Stimulated activated CD8-positive, alpha-beta memory T cell treated with anti-CD3 and anti-CD28 coated beads, Interleukin-2, amount 100 ng/mL, for 48 hours (primary cell): Measurements from ENCODE around the gene TSC22D4.
A peak's percentile ranks its signal among the peaks of the same experiment; 100 is the strongest.
"Not testable (repeated sequence)": the region's sequence is repeated elsewhere in the genome, so short reads cannot be mapped to it uniquely, and the experiment has no call there.

Source experiments
- DNase-seq, 2 donors: peaks; one replicate each; pipeline ENCODE4 v3.0.0-alpha.2; 2020; ENCODE audit warnings: low read depth in 2 of 2

The TSC22D4 gene

DNA sequence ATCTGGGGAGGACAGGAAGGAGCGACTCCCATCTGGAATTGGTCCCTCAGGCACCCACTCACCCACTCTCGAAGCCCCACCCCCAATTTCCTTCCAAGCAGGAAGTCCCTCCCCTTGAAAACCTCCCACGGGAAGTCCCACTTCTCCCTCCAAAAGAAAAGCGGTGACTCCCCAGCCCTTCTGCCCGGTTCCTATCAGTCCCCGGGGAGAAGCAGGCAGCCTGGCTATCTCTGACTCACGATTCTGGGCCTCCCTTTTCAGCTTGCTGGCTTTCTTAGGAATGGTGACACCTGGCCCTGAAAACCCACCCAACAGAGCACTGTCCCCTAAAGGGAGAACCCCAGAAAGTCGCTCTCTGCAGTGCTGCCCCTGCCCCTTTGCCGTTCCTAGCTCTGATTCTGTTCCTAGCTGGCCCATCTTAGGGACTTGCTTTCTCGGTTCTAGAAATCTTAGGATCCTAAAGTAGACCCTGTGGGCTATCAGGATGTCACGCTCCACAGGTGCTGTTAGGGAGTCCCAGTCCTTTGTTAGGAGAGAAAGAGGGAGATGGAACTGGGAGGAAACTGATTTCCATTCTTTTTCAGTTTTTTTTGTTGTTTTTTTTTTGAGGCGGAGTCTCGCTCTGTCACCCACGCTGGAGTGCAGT is 6.0 kb downstream of the TSC22D4 start:
- no peak for DNase-seq

DNA sequence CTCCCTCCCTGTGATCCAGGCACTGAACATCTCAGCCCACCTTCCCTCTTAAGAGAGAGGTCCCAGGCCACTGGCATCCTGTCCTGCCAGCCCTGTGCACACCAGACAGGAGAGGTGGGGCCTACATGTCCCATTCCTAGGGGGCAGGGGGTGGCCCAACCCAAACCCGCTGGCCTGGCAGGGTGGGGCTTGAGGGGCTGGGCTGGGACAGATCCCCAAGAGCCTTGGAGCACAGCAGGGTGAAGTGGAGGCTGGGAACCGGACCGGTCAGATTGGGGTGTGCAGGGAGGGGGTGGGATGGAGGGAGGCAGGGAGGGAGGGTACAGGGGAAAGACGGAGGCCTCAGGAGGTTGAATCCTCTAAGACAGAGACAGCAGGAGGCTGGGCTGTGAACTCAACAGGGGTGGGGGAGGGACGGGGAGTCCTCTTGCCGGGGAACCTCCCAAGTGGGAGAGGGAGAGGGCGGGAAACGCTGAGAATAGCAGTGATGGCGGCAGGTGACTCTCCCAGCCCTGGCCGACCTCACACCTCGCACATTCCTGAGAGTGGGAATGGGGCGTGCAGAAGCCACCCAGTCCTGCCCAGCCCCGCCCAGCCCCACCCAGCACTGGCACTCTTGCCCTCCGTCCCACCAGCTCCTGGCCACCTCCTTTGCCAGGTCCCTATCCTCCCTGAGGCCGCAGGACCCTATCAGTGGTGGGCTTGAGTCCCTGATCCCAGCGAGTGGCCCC is 6.7 kb downstream of the TSC22D4 start:
- DNase-seq, result no peak

DNA sequence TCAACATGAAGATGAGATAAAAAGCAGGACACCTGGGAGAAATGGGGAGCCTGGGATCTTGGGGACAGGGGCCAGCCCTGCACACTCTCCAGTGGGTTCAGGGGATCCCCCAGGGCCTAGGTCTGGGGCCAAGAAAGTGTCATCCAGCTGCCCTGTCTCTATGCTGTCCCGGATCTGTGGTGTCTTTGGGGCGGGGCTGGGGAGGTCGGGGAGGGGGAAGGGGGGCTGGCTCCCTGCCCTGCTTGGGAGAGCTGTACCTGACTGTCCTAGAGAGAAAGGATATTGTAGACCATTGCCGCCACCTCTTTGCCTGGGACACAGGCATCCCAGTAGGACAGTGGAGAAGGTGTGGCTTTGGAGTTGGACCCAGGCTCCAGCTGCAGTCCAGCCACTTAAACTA is 8.0 kb downstream of the TSC22D4 start:
- no peak for DNase-seq

DNA sequence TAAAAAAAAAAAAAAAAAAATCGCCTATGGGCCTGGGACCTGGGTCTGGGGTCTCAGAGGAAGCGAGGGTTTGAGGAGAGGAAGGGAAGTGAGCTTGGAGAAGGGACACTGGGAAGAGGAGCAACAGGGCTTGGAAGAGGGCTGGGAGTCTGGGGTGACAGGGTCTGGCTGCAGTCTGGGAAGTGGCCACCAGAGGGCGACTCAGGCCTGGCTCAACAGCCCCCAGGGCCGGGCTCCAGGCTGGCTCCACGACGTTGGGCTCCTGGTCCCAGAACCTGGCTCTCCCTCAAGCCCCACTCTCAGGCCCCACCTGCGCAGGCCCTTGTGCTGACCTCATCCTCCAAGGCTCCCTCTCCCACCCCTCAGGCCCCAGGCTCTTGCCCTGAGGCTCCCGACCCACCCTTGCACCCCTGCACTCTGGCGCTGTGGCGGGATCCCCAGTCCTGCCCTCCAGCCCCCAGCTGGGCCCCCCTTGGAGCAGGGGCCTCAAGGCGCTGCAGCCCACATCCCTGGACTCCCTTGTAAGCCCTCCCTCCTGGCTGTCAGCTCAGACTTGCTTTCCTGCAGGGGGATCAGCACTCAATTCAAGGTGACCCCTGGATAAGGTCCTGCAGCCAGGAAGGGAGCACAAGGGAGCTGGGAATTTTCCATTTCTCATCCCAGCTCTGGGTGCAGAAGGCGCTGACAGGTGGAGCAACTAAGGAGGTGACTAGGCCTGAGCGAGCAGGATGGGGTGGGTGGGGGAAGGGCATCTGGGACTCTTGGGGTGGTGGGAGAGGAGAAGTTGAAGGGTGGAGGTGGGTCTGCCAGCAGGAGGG is 9.6 kb downstream of the TSC22D4 start:
- DNase-seq, result peak; percentile 77 to 81

DNA sequence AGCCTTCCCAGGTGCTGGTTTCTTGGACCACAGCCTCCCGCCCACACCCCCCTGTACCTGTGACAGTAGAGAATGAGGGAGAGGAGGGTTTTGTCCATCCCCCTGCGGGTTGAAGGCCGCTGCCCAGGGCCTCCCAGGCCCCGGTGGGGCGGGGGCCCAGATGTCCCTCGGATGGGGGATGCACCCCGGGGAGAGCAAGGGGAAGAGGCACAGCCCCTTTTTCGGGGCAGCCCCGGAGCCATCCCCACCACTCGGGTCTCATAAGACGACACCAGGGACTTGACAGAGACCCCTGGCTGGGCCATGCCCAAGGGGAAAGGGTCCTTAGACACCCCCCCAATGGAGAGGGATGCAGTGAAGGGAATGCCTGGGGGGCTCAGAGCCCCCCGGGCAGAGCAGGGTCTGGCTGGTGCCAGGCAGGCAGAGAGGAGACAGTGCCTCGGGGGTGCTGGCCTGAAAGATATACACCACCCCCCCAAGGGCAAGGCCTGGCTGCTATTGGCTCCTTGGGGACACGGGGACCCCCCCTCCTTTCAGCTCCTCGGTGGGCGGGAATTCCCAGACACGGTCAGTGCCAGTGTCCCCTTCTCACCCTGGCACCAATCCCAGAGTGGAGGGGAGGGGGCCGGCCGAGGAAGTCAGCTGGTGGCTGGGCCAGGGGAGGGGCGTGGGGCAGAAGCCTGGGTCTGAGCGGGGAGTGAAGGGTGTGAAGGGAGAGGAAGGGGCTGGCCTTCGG is 11.2 kb downstream of the TSC22D4 start:
- no peak for DNase-seq

DNA sequence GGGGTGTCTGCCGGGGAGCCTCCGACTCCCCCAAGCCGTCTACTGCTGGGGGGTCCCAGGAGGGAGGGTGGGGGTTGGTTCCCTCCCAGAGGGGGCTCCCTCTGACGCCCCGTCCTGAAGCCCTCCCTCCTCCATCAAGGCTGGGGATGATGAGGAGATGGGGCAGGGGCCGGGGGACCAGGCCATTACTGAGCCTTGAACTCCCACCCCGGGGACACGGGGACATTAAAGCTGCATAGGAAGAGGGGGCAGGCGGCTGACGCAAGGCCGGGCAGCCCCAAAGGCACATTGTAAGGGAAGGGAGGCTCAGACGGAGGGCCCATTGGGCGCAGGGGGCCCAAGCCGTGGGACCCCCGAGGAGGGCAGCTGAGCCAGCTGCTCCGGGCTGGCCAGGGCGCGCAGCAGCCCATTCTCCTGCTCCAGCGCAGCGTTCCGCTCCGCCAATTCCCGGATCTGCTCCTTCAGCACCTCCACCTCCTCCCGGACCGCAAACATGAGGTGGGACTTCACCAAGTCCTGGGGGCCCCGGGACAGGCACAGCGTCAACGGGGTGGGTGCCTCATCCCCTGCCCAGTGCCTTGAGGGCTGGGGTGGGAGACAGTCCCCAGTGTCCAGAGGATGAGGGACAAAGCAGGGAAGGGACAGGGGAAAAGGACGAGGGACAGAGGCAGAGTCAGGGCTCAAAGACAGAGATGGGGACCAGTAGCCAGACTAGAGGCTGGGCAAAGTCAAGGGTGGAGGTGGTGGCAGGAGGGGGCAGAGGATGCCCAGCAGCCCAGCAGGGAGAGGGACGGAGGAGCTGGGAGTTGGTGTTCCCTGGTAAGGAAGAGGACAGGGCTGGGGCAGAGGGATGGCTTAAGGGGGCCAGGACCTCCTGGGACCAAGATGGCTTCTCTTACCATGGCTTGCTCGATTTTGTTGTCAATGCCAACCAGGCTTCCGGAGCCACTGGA is 12.1 kb downstream of the TSC22D4 start:
- no peak for DNase-seq

DNA sequence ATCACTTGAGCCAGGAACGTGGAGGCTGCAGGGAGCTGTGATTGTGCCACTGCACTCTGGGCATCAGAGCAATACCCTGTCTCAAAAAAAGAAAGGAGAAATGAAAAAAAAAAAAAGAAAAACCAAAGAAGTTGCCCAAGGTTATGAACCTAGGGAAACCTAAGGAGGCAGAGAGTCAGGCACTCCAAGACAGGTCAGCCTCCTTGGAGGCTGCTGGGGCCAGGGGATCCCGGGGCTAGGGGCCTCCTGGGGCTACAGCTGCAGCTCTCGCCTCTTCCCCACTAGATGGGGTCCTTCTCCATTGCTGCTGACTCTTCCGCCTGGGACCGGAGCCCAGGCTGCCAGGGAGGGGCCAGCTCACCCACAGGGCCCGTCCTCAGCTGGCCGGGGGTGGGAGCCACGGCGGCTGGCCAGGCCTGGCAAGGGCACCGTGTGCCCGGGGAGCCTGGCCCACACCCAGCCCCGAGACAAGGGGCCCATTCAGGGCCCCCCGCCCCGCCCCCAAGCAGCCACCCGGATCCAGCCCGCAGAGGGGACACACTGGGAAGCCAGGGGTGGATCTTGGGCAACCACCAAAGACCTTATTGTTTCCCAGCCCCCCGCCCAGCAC is 13.2 kb downstream of the TSC22D4 start:
- DNase-seq, result no peak

DNA sequence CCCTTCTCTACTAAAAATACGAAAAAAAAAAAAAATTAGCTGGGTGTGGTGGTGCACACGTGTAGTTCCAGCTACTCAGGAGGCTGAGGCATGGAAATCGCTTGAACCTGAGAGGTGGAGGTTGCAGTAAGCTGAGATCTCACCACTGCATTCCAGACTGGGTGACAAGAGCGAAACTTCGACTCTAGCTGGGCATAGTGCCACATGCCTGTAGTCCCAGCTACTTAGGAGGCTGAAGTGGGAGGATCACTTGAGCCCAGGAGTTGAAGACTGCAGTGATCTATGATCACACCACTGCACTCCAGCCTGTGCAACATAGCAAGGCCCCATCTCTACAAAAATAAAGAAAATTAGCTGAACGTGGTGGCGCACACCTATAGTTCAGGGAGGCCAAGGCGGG is 13.7 kb downstream of the TSC22D4 start:
- DNase-seq, result no peak

DNA sequence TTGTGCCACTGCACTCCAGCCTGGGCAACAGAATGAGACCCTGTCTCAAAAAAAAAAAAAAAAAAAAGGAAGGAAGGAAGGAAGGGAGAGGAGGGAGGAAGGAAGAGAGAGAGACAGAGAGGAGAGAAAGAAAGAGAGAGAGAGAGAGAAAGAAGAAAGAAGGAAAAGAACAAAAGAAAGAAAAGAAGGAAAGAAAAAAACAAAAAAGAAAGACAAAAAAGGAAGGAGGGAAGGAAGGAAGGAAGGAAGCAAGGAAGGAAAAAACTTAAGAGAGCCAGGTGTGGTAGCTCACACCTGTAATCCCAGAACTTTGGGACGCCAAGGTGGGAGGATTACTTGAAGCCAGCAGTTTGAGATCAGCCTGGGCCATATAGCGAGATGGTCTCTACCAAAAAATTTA is 14.2 kb downstream of the TSC22D4 start:
- no peak for DNase-seq

DNA sequence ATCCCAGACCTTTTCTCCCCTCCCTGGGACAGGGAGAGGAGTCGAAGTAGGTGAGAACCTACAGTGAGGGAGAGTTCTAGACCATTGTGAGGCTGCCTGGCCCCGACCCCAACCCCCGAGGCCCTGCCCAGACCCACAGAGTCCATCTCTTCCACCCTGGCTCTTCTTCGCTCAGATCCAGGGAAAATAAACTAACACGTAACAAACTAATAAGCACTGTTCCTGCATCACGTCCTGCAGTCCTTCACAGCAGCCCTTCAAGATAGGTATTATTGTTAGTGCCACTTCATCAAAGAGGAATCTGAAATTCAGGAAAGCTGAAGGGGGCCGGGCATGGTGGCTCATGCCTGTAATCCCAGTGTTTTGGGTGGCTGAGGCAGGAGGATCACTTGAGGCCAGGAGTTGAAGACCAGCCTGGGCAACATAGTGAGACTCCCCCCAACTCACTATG is 14.8 kb downstream of the TSC22D4 start, which contains the start of gene SPACDR:
TSS of gene SPACDR (minus strand) at position 51 of the 451 bp plus-strand sequence. CDS start 235 bp downstream, outside the sequence.
- DNase-seq, result no peak

DNA sequence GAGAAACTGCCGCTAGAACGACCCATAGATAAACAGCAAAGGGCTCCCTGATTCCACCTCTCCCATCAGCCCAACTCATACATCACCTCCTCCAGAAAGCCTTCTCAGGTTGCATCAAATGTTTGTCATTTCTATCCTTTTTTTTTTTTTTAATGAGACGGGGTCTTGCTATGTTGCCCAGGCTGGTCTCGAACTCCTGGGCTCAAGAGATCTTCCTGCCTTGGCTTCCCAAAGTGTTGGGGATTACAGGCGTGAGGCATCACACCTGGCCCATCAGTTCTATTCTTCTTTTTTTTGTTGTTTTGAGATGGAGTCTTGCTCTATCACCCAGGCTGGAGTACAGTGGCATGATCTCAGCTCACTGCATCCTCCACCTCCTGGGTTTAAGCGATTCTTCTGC is 22.0 kb downstream of the TSC22D4 start:
- no peak for DNase-seq

DNA sequence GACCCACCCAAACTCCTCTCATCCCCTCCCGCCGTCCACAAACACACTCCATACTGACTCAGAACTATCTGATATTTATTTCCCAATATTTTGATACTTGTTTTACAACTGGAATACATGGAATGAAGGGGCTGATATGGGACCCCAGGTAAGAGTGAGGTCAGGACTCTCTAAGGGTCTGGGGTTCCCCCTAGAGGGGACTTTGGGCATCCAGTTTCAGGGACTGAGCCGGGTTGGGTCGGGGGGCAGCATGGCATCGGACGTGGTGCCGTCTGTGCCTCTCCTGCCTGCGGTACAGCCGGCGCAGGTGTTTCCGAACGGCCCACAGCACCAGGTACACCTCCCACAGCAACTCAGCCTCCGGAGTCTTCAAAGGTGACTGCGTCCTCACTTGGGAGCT is 22.5 kb downstream of the TSC22D4 start:
- DNase-seq, result no peak

DNA sequence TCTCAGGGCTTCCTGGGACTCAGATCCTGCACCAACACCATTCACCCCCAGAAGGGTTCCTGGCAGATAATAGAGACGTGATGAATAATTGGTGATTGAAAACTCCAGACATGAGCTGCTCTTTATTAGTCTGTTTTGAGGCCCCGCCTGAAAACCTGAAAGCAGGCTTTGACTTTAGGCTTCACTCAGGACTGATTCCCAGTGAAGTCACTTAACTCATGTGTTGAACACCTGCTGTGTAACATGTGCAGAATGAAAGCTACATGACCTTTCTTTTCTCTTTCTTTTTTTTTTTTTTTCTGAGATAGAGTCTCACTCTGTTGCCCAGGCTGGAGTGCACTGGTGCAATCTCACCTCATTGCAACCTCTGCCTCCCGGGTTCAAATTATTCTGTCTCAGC is 23.8 kb downstream of the TSC22D4 start:
- no peak for DNase-seq

DNA sequence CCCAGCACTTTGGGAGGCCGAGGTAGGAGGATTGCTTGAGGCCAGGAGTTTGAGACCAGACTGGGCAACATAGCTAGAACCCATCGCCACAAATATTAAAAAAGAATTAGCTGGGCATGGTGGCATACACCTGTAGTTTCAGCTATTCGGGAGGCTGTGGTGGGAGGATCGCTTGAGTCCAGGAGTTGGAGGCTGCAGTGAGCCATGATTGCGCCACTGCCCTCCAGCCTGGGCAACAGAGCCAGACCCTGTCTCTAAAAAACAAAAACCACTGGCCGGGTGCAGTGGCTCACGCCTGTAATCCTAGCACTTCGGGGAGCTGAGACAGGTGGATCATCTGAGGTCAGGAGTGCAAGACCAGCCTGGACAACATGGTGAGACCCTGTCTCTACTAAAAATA is 25.2 kb downstream of the TSC22D4 start:
- DNase-seq, result not testable (repeated sequence)

DNA sequence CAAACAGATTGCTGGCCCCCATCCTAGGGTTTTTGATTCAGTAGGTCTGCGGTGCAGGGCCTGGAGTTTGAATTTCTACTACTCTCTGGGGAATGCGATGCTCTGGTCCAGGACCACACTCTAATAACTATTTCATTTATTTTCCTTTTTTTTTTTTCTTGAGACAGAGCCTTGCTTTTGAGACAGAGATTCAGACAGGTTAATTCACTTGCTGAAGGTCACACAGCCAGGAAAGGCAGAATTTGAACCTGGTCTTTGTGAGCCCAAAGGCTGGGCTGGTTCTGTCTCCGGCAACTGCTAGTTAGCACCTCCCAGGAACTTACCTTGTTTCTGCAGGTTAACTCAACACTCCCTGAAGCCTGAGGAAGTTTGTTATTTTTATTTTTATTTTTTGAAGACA is 26.5 kb downstream of the TSC22D4 start:
- no peak for DNase-seq

DNA sequence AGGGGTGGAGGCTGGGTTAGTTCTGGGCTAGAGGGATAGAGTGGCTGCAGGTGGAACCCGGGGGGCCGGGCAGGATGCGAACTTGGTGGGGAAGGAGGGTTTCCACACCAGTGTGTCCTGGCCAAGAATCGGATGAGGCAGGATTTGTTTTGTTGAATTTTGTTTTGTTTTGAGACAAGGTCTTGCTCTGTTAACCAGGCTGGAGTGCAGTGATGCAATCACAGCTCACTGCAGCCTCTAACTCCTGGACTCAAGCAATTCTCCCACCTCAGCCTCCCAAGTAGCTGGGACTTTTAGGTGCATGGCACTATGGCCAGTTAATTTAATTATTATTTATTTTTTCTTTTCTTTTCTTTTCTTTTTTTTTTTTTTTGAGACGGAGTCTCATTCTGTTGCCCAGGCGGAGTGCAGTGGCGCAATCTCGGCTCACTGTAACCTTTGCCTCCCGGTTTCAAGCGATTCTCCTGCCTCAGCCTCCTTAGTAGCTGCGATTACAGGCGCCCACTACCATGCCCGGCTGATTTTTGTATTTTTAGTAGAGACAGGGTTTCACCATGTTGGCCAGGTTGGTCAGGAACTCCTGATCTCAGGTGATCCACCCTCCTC is 29.7 kb downstream of the TSC22D4 start:
- no peak for DNase-seq

DNA sequence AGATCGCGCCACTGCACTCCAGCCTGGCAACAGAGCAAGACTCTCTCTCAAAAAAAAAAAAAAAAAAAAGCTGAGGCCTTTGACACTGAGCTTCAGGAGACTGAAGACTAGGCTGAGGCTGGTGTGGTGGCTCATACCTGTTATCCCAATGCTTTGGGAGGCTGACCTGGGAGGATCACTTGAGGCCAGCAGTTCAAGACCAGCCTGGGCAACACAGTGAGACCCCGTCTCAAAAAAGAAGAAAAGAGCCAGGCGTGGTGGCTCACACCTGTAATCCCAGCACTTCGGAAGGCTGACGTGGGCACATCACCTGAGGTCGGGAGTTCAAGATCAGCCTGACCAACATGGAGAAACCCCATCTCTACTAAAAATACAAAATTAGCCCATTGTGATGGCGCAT is 31.7 kb downstream of the TSC22D4 start:
- DNase-seq, result not testable (repeated sequence)

DNA sequence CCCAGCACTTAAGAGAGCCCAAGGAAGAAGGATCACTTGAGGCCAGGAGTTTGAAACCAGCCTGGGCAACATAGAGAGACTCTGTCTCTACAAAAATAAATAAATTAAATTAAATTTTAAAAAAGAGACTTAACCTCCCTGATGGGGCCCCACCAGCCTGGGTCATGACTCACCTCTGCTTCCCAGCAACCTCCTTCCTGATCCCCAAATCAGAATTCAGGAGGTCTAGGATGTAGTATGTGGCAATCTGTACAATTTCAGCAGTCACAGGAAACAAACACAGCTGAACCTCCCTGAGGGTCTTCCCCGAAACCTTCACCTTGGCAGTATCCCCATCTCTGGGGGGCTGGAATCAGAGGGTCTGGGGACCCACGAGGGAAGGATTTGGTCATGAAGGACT is 33.0 kb downstream of the TSC22D4 start:
- DNase-seq, result no peak

DNA sequence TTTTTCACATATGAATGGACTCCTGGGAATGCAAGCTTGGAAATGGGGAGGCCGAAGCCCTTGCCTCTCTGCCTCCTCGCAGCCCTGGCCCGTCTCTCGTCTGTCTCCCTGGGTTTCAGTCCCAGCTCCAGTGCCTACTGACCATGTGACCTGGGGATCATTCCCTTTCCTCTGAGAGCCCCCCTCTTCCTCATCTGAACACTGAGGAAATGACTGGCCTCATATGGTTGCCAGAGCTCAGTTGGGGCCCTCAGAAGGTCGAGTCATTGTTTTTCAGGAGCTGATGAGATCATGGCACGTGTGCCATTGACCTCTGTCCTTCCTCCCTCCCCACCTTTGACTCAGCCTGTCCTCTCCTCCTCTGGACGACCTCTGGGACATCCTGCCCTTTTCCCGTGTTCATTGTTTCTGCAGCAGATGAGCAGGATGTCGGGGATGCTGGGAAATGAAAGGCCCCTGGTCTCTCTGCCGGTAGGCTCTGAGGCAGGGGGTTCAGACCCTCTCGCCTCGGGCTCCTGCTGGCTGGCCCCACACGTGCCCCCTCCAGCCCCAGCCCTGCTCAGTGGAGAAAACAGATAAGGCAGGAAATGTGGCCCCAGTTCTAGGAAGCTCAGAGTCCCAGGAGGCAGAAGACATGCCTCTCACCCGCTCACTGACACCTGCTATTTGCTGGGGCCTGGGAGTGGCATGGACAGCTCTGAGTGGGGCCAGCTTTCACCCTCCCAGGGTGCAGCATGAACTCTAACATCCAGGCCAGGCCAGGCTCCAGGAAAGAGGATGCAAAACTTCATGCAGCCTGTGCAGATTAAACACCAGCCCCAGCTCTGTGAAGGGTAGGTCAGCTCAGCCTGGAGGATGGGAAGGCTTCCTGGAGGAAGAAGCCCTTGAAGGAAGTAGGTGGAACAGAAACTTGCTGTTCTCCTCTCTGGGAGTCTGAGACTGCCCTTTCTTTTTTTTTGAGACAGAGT is 34.4 kb downstream of the TSC22D4 start:
- DNase-seq, result no peak
